HG02763 (cell line): ENCODE measurements around the gene ZNF277.

ENCODE experiments used
- ATAC-seq: cut with Tn5 transposase; IDR thresholded peaks from one replicate; pipeline ENCODE4 v1.9.1; 2021; ENCODE audit warnings: mild to moderate bottlenecking, moderate library complexity; ENCODE audit not compliant: unreplicated experiment

ZNF277 gene, protein sequence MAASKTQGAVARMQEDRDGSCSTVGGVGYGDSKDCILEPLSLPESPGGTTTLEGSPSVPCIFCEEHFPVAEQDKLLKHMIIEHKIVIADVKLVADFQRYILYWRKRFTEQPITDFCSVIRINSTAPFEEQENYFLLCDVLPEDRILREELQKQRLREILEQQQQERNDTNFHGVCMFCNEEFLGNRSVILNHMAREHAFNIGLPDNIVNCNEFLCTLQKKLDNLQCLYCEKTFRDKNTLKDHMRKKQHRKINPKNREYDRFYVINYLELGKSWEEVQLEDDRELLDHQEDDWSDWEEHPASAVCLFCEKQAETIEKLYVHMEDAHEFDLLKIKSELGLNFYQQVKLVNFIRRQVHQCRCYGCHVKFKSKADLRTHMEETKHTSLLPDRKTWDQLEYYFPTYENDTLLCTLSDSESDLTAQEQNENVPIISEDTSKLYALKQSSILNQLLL

GRCh38 chr7:112206238-112206990, at the start of gene ZNF277, which contains the start of gene DOCK4:
Gene ZNF277 (plus strand): TSS chr7:112206695. CDS start chr7:112206717, 22 bp downstream.
Gene DOCK4 (minus strand): TSS chr7:112206399. CDS start chr7:112206138, 261 bp downstream.
- ATAC-seq = peak; percentile 97

GRCh38 chr7:112157072-112157471, 49.4 kb upstream of the ZNF277 start:
- no peak for ATAC-seq

DNA sequence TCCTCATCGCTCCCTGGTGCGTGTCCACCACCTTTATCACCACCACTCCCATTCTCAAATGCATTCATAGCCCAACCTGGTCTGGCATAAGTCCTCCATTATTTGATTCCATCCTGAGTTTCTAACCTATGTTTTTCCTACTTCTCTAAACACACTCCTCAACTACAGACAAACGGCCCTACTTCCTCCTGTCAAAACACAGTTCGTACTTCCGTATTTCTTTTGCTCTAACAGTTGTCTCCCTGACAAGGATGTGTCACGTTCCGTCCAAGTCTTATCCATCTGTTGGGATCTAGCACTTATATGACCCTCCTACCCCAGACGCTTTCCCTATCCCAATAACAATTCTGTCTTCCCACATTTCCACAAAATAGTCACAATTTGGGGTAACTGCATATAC, 47.1 kb upstream of the ZNF277 start:
- ATAC-seq = no peak

DNA sequence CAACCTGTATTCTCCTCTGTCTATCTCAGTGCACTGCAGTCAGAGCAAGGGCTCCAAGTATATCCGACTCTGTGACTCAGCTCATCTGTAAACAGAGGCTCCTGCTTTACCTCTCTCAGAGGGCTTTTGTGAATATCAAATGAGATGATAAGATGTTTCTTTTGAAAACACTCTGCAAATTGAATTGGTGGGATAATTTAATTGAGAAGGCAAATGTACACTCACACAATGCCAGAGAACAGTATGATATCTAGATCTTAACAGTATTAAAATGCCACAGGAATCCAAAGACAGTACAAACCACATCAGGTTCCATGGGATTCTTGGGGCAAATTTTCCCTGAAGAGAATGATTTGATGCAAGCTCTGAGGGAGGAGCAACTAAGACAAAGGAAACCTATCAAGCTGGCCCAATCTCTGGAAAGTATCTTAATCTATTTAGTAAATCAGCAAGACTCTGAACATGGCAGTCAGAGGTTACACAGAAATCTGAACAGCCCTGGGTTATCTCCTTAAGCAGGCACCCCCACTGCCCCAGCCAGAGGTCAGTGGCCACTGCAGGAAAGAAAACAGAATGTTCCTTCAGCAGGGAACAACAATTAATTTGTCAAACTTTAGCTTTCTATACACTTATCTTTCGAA, 46.2 kb upstream of the ZNF277 start:
- ATAC-seq = no peak

GRCh38 chr7:112160771-112161150, 45.7 kb upstream of the ZNF277 start:
- no peak for ATAC-seq

- no peak for ATAC-seq
Measured at GRCh38 chr7:112161253-112162141, 45.0 kb upstream of the ZNF277 start.

DNA sequence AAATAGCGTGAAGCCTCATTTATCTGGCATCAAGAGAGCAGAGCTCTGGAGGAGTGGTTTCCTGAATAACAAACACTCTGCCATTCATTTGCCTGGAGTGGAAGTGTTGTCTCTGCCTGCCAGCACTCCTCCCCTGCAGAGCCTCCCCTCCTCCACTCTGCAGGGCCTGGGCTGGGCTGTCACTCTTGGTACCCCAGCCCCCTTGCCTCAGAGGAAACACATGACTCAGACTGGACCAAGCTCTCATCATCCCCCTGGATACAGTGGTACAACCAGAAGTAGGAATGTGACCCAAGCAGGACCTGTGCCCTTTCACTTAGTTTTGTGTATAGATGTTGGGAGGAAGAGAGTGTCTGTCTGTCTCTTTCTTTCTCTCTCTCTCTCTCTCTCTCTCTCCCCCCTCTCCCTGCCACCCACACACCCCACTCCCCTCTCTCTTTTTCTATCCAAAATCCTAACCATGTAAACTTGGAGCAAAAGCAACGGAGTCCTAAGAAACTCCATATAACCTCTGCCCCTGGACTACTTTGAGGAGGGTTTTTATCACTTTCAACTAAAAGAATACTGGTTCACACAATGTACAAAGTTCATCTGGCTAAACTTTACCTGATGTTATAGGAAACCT, 44.2 kb upstream of the ZNF277 start:
- no peak for ATAC-seq

GRCh38 chr7:112162784-112163506, 43.5 kb upstream of the ZNF277 start:
- ATAC-seq = no peak

DNA sequence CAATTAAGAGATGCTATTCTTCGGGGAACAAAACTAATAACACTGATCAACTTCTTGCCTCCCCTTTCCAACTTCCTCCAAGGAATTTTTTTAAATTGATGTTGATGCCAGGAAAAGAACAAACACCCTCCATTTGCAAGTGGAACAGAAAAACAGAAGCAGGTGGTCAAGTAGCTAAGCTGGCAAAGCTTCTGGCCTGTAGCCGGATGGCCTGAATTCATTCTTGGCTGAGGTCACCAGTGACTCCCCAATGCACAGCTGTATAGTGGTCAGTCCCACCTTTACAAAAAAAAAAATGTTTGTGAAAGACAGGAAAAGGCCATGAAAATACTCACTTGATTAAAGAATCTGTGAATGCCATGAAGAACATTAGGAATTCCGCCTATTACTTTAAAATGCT, 39.3 kb upstream of the ZNF277 start:
- no peak for ATAC-seq

GRCh38 chr7:112168915-112169314, 37.6 kb upstream of the ZNF277 start:
- no peak for ATAC-seq

GRCh38 chr7:112171673-112172072, 34.8 kb upstream of the ZNF277 start:
- no peak for ATAC-seq

DNA sequence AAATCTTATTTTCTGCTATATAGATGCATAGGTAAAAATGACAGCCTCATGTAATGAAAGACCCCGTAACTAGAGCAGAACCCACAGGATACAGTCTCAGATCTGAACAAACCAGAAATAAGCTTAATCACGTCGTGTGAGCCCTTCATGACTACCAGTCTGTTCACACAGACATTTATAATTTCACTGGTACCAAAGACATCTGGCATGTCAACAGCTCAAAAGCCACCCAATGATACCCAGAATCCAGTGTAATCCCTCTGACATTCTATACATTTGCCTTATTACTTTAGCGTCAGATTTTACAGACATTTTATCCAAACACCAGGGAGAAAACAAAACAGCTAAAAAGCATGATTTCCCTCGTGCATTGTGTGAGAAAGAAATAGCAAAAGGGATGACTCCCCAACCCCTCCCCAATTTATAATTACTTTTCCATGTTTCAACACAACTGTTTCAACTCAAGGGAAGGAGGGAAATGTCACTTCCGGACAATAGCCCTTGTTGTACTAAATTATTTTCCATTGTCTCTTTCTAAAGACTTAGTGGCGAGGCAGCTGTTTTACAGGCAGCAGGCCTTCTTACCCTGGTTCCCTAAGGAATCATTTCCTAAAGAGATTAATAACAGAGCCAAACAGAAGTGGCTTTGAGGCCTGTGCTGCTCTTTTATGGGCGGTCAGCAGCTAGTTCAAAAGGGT, 33.5 kb upstream of the ZNF277 start:
- no peak for ATAC-seq

DNA sequence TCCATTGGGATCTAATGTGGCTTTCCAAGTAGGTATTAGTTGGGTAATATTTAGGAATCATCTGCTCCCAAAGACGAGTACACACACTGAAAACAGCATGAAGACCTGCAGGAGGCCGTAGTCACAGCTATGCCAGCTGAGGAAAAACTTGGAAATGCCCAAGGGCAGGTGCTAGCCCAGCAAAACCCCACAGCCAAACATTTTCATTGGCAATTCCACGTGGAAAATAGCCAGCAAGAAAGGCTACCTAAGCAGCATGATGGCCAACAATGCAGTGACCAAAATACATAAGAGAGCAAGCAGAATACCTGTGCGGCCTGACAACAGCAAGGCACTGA, 33.0 kb upstream of the ZNF277 start:
- no peak for ATAC-seq

- no peak for ATAC-seq
Measured at GRCh38 chr7:112174192-112174591, 32.3 kb upstream of the ZNF277 start.

- ATAC-seq = no peak
Measured at GRCh38 chr7:112176241-112176640, 30.3 kb upstream of the ZNF277 start.

DNA sequence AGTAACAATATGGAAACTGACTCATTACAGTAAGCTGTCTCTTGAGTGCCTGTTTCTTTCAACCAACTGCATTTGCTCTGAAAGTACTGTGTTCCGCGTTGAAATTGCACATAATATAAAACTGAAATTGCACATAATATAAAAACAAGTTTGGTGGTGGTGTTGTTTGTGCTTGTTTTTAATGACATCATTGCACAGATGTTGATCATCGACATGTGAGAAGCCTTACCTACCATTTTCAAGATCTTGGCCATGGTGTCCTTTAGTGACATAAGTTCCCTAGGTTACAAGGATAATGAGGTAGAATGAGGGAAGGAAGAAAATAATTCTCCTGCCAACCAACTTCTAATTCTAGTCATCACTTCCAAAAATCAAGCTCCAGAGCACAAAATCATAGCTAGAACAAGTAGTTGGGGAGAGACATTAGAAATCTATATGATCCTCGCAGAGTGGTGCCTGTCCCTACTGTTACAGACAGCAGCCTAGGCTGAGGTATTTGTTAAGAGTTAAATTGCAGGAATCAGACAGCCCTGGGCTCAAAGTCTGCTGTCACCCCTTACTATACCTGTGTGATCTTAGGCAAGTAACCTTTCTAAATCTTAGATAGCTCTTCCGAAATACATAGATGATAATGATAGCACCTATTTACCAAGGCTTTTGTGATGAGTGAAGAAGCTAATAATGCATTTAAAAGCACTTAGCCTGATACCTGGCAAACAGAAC, 29.6 kb upstream of the ZNF277 start:
- no peak for ATAC-seq

GRCh38 chr7:112180223-112180622, 26.3 kb upstream of the ZNF277 start:
- ATAC-seq = no peak

GRCh38 chr7:112182749-112183148, 23.7 kb upstream of the ZNF277 start:
- no peak for ATAC-seq
